MM.1S (cell line): ENCODE data around the gene SPATA18.
A peak's percentile ranks its signal among the peaks of the same experiment; 100 is the strongest.

Source experiments
- DNase-seq: peaks from one replicate; pipeline ENCODE4 v3.0.0-alpha.2; 2015
- H2AFZ ChIP-seq: fragments of 300-600 bp; sonication (generic); 2 replicates; pipeline ENCODE4 v1.6.0; 2016; ENCODE audit warnings: antibody characterized with exemption, low read length
- H3F3A ChIP-seq: fragments of 300-600 bp; sonication (generic); 2 replicates; pipeline ENCODE4 v1.6.1; 2016; ENCODE audit warnings: mild to moderate bottlenecking, antibody characterized with exemption, low read length, moderate library complexity, mixed read lengths; ENCODE audit not compliant: insufficient read depth
- H3K27ac ChIP-seq: fragments of 300-600 bp; sonication (generic); 2 replicates; pipeline ENCODE4 v1.5.1; 2016; ENCODE audit warnings: mild to moderate bottlenecking, low read length
- H3K27me3 ChIP-seq: fragments of 300-600 bp; sonication (generic); replicated peaks from 2 replicates; pipeline ENCODE4 v1.6.0; 2016; ENCODE audit warnings: low read length; ENCODE audit not compliant: insufficient read depth
- H3K36me3 ChIP-seq: fragments of 300-600 bp; sonication (generic); replicated peaks from 2 replicates; pipeline ENCODE4 v1.6.1; 2016; ENCODE audit warnings: mild to moderate bottlenecking, low read length, mixed read lengths; ENCODE audit not compliant: insufficient read depth
- H3K4me1 ChIP-seq: fragments of 300-600 bp; sonication (generic); 2 replicates; pipeline ENCODE4 v1.6.1; 2016; ENCODE audit warnings: low read length, mixed read lengths
- H3K4me2 ChIP-seq: fragments of 300-600 bp; sonication (generic); 2 replicates; pipeline ENCODE4 v1.6.0; 2016; ENCODE audit warnings: low read depth, low read length
- H3K4me3 ChIP-seq: fragments of 300-600 bp; sonication (generic); 2 replicates; pipeline ENCODE4 v1.5.1; 2016; ENCODE audit warnings: low read length, mixed read lengths
- H3K79me2 ChIP-seq: fragments of 300-600 bp; sonication (generic); 2 replicates; pipeline ENCODE4 v1.6.1; 2016; ENCODE audit warnings: mixed run types, low read length, mixed read lengths
- H3K9ac ChIP-seq: fragments of 300-600 bp; sonication (generic); 2 replicates; pipeline ENCODE4 v1.6.1; 2016; ENCODE audit warnings: low read length, mixed read lengths
- H3K9me2 ChIP-seq: fragments of 300-600 bp; sonication (generic); replicated peaks from 2 replicates; pipeline ENCODE4 v1.6.1; 2016; ENCODE audit warnings: mild to moderate bottlenecking, low read length, mixed read lengths; ENCODE audit not compliant: insufficient read depth
- H3K9me3 ChIP-seq: fragments of 300-600 bp; sonication (generic); replicated peaks from 2 replicates; pipeline ENCODE4 v1.6.1; 2016; ENCODE audit warnings: mild to moderate bottlenecking, low read length, mixed read lengths; ENCODE audit not compliant: insufficient read depth
- H4K20me1 ChIP-seq: fragments of 300-600 bp; sonication (generic); 2 replicates; pipeline ENCODE4 v1.6.1; 2016; ENCODE audit warnings: mild to moderate bottlenecking, low read length, moderate library complexity, mixed read lengths; ENCODE audit not compliant: insufficient read depth
- CTCF ChIP-seq: fragments of 300-600 bp; sonication (generic); IDR thresholded peaks from 2 replicates; pipeline ENCODE4 v1.5.1; 2016; ENCODE audit warnings: antibody characterized with exemption, low read length, mixed read lengths
- EZH2 ChIP-seq: fragments of 300-600 bp; sonication (generic); optimal IDR thresholded peaks from 2 replicates; pipeline ENCODE3; 2017; ENCODE audit warnings: low read depth, mild to moderate bottlenecking, antibody characterized with exemption, low read length, mixed read lengths
- EZH2phosphoT487 ChIP-seq: fragments of 300-600 bp; sonication (generic); IDR thresholded peaks from 2 replicates; pipeline ENCODE4 v1.6.1; 2018; ENCODE audit warnings: antibody characterized with exemption, low read length

The SPATA18 gene

GRCh38 chr4:52098618-52099017 is 47.5 kb downstream of the SPATA18 start:
- no peaks in the 10 kb centered on the region for H4K20me1 ChIP-seq
- no peak overlapping the region for H3K9ac ChIP-seq
- TF ChIP-seq EZH2phosphoT487 (no peak), CTCF (no peak), EZH2 (no peak)
- no peaks in the 10 kb centered on the region for H3K9me3 ChIP-seq
- no peak overlapping the region for H2AFZ ChIP-seq
- H3K9me2 ChIP-seq = no peaks in the 10 kb centered on the region
- H3K27me3 ChIP-seq = no peaks in the 10 kb centered on the region
- peaks cover 17% of the 10 kb centered on the region for H3K4me1 ChIP-seq
- H3K36me3 ChIP-seq = no peaks in the 10 kb centered on the region
- no peak overlapping the region for H3K4me3 ChIP-seq
- H3K4me2 ChIP-seq = no peak overlapping the region
- no peak overlapping the region for H3K27ac ChIP-seq
- H3F3A ChIP-seq = no peaks in the 10 kb centered on the region
- H3K79me2 ChIP-seq = no peaks in the 10 kb centered on the region
- DNase-seq = no peak

- H3K27me3 ChIP-seq = no peaks in the 10 kb centered on the region
- no peaks in the 10 kb centered on the region for H3K9me2 ChIP-seq
- DNase-seq = peak; percentile 82
- H3F3A ChIP-seq = no peaks in the 10 kb centered on the region
- H3K9ac ChIP-seq = no peak overlapping the region
- H4K20me1 ChIP-seq = no peaks in the 10 kb centered on the region
- H3K4me3 ChIP-seq = no peak overlapping the region
- H3K4me2 ChIP-seq = peak overlapping the region; percentile 14; the same call in 1 of the 2 replicates
- no peak overlapping the region for H2AFZ ChIP-seq
- no peaks in the 10 kb centered on the region for H3K36me3 ChIP-seq
- no peak for TF ChIP-seq EZH2
- TF ChIP-seq CTCF = no peak
- no peak for TF ChIP-seq EZH2phosphoT487
- no peaks in the 10 kb centered on the region for H3K79me2 ChIP-seq
- no peak overlapping the region for H3K27ac ChIP-seq
- H3K9me3 ChIP-seq = no peaks in the 10 kb centered on the region
- peaks cover 17% of the 10 kb centered on the region for H3K4me1 ChIP-seq
These were observed 48.9 kb downstream of the SPATA18 start for GRCh38 chr4:52099860-52100461.

GRCh38 chr4:52102587-52102986 is 51.5 kb downstream of the SPATA18 start:
- Histone ChIP-seq H3F3A (no peaks in the 10 kb centered on the region), H3K36me3 (no peaks in the 10 kb centered on the region), H3K4me2 (no peak overlapping the region), H3K4me3 (no peak overlapping the region), H4K20me1 (no peaks in the 10 kb centered on the region), H2AFZ (no peak overlapping the region), H3K79me2 (no peaks in the 10 kb centered on the region), H3K4me1 (peaks cover 17% of the 10 kb centered on the region), H3K9me2 (no peaks in the 10 kb centered on the region), H3K9ac (no peak overlapping the region), H3K9me3 (no peaks in the 10 kb centered on the region), H3K27ac (no peak overlapping the region), H3K27me3 (no peaks in the 10 kb centered on the region)
- DNase-seq = no peak
- TF ChIP-seq EZH2 (no peak), EZH2phosphoT487 (no peak), CTCF (no peak)
